HG03280 (cell line): ENCODE measurements around the gene CLRN3.

Source experiments
- ATAC-seq: cut with Tn5 transposase; IDR thresholded peaks from one replicate; pipeline ENCODE4 v1.9.1; 2021; ENCODE audit warnings: mild to moderate bottlenecking, moderate library complexity; ENCODE audit not compliant: unreplicated experiment

Gene CLRN3

GRCh38 chr10:127919418-127920271 is 26.9 kb upstream of the CLRN3 start:
- ATAC-seq = no peak

DNA sequence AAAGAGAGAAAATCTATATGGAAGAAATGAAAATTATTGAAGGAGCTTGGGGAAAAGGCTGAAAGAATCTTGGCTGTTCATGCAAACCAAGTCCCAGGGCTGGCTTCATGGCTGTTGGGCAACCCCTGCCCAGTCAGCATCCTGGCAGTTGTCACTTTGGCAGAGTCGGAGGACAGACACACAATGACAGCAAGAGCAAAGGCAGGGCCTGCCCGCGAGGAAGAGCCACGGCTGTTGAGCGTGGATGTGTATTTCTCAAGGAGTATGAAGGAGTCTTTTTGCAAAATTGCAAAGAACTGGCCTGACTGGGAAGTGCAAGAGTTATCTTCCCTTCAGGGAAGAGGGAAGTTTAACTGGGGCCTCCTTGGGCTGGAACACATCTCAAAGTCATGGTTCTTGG is 25.8 kb upstream of the CLRN3 start:
- ATAC-seq = no peak

DNA sequence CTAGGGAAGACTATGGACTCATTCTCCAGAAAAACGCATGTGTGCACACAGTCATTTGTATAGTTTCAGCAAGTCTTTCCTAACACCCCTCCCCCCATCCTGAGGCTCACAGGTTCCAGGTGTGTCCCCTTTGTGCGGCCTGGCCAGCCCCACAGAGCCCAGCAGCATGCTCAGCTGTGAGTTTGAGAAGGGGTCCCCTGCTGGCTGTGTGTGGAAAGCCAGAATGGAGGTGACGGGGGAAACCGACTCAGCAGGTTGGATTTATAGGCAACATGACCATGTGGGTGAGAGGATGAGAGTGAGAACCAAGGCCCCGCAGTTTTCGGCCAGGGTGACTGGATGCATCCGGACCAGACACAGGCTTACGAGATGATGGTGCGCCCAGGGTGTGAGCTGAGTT is 24.1 kb upstream of the CLRN3 start:
- no peak for ATAC-seq

GRCh38 chr10:127915324-127915723 is 22.6 kb upstream of the CLRN3 start:
- ATAC-seq = no peak

DNA sequence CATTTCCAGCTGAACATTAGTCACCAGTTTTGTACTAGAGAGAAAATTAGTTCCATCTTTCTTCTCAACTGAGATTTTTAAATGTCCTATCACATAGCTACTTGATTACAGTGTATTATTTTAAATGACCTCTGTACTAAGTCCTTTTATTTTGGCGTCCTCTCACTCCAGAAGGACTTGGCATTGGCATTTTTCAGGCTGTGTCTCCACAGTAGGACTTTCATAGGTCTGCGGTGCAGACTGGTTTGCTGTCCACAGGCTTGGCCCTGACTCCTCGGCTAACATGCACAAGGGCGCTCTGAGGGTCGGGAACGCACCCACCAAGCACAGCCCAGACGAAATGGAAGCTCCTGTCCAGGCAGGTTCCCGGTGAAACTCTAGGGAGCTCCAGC is 20.6 kb upstream of the CLRN3 start:
- ATAC-seq = no peak

GRCh38 chr10:127912607-127913367 is 20.0 kb upstream of the CLRN3 start:
- ATAC-seq = no peak

- ATAC-seq = no peak
Observed at GRCh38 chr10:127911867-127912257, 19.1 kb upstream of the CLRN3 start.

- ATAC-seq = no peak
Observed at GRCh38 chr10:127911218-127911866, 18.6 kb upstream of the CLRN3 start.

GRCh38 chr10:127910464-127910770 is 17.7 kb upstream of the CLRN3 start:
- ATAC-seq = no peak

DNA sequence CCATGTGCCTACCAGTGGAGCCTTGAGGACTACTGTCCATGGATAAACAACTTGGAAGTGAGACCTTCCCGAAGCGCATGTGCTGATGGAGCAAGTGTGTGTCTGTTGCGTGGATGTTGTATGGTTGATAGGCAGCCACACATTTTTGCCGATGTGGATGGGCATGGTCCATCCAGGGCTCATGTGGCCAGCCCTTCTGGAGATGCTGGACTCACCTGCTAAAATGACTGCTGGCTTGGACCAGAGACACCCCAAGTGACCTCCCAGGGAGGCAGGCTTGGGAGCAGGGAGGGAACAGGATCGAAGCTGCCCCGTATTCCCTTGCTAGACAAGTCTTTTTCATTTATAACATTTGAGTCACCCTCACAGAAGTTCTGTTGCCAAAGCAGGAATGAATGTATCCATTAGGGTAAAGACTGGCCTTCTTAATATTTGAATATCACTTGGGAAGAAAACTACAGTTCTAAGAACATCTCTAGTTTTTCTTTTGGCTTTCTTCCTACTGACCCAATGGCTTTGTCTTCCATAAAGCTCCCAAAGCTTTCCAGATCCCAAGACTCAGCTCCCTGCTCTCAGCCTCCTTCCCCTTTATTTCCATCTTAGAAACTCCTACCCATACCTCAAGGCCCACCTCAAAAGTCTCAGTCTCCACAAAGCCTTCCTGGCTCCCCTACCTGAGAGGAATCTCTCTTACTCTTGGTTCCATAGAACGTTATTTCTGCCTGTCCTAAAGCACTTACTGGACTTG is 17.1 kb upstream of the CLRN3 start:
- no peak for ATAC-seq

GRCh38 chr10:127908959-127909267 is 16.2 kb upstream of the CLRN3 start:
- no peak for ATAC-seq

- ATAC-seq = no peak
Observed at GRCh38 chr10:127908106-127908958, 15.6 kb upstream of the CLRN3 start.

GRCh38 chr10:127907411-127908105 is 14.8 kb upstream of the CLRN3 start:
- no peak for ATAC-seq

- ATAC-seq = peak; percentile 91
Observed at GRCh38 chr10:127906548-127907377, 14.0 kb upstream of the CLRN3 start, which contains the start of gene PTPRE. TSS of gene PTPRE (plus strand) at chr10:127907103. CDS start at chr10:128040882, 133,779 bp downstream.

- no peak for ATAC-seq
Observed at GRCh38 chr10:127905848-127906261, 13.1 kb upstream of the CLRN3 start.

DNA sequence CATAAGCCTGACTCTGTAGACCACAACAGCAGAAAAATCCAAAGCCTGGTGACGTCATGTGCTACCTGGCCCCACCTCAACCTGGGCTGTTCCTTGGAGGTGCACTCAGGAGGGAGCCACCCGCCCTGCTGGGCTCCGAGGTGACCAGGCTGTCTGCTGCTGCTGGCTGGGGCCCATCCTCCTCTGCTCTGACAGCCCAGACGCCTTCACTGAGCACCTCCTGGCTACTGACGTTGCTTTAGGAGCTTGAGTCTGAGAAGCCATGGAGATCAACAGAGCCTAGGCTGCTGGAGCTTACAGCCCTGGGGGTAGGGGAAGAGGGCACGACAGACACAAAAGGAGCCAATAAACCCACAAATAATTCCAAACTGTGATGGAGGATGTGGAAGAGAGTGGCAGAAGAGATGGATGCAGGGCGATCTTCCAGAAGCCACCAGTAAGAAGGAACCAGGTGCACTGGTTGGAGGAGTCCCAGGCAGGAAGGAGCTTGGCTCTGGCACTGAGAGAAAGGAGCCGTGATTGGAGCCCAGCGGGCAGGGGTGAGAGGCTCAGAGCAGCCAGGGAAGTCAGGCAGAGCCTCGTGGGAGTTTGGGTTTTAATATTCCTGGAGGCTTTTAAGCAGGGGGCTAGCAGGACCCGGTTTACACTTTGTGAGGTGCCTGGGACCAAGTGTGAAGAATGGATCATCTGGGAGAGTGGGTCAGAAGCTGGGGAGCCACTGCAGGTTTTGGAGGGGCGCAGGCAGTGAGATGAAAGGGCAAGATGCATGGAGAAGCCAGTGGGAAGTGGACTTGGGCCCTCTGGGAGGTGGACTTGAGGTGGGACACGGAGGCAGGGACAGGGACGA is 12.5 kb upstream of the CLRN3 start:
- no peak for ATAC-seq

DNA sequence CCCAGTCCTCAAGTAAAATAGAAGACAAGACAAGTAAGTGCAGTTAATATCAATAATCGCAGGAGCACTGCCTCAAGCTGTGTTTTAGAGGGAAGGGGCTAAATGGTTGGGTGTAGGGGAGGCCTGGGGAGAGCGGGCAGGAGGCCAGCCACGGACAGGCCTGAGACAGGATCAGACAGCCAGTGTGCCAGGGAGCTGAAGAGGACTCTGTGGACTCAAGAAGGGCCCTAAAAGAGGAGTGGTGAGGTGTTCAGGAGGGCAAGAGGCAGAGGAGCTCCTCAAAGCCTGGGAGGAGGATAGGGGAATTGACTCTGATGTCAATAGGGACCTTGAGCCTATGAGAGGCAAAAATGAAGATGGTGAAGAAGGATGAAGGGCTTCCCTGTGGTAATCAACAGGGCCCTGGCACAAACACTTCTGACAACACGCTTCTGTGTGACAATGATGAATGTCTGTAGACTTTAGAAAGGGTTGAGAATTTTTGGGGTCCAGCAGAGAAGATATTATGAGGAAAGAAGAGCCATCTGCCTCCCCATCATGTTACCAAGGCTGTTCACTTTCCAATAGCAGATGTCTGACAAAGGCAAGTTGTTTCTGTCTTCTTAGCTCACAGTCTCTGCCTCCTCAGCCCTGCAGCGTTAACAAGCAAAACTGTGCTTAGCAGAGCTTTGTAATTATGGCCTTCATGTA is 11.7 kb upstream of the CLRN3 start:
- ATAC-seq = no peak
